ENCODE results near the gene EXOSC10.

EXOSC10 gene

DNA sequence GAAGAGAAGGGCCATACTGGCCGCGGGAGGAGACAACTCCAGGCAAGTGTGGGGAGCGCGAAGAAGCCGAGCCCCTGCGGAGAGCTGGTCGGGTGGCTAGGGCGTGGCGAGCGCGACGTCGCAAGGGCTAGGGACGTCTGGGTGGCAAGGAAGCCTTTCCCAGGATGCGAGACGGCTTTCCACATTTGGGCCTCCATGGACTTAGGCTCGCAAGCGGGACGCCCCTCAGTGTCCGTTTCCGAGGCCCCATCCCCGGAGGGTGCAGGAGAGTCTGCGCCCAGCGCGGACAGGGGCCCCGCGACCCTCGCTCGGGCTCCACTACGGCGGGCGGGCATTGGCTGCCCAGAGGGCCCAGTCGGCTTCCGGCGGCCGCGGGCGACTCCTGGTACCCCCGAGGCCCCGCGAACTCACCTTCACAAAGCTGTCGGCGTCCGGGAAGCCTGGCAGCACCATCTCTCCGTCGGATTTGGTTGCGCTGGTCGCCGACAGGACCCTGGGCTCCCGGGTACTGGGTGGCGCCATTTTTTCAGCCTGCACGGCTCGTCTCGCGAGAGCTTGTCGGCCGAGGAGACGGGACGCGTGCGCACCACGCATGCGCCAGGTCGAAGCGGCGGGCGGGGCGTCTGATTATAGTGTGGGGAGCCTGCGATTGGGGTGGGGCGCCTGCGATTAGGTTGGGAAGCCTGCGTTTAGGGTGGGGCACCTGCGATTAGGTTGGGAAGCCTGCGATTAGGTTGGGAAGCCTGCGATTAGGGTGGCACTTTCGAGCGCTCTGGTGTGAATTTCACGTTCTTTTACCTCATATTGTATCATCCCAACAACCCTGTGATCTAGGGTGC, at the start of gene EXOSC10:
Gene EXOSC10 (minus strand): TSS at position 560 of the 839 bp plus-strand sequence. CDS start 38 bp downstream, at position 522.
- DNase-seq = peak; percentile 98

- no peak for DNase-seq
These were observed 47.6 kb upstream of the EXOSC10 start for GRCh38 chr1:11147197-11147770.

- no peak for DNase-seq
These were observed 46.1 kb upstream of the EXOSC10 start for GRCh38 chr1:11145741-11146140.

DNA sequence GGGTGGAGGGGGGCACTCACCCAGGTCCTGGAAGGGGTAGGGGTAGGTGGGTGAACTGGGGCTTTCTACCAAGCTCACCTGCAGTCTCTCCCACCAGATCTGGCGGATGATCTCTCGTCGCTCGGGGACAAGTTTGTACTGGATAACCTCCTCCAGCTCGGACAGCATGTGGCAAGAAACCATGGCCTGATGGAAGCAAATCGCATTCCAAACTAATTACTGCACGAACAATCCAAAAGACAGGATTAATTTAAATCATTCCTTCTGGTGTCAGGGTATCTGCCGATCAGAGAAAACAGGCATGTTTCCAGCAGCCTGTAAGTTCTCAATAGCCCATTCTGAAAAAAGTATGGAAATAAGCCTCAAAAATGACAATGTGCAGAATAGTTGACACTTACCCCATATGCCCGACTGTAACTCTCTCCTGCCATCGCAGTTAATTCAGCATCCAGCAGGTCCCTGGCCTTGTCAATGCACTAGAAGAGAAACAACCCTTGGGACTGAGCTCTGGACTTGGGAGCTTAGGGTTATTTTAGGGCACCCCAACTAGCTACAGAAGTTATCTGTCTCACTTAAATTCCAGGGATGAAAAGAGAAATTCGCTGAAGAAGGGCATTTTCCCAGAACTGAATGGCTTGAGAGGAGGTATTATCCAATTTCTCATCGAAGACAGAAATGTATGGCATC, 45.0 kb upstream of the EXOSC10 start:
- DNase-seq = no peak

DNA sequence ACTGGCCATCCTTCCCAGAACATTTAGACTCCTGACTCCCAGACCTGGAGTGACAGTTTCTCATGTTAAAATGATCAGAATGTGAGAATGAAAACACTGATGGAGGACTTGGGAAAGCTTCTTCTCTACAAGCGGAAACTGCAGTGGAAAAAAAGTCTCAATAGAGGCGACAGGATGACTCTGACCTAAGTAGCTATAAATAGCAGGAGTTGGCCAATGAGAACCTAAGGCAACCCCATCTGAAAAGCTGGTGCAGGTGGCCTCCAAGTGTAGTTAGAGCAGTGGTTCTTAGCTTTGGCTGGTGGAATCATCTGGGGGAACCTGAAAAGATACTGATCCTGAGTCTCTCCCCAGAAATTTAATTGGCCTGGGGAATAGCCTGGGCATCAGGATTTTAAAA, 44.2 kb upstream of the EXOSC10 start:
- DNase-seq = no peak

GRCh38 chr1:11143401-11143800, 43.7 kb upstream of the EXOSC10 start:
- no peak for DNase-seq

DNA sequence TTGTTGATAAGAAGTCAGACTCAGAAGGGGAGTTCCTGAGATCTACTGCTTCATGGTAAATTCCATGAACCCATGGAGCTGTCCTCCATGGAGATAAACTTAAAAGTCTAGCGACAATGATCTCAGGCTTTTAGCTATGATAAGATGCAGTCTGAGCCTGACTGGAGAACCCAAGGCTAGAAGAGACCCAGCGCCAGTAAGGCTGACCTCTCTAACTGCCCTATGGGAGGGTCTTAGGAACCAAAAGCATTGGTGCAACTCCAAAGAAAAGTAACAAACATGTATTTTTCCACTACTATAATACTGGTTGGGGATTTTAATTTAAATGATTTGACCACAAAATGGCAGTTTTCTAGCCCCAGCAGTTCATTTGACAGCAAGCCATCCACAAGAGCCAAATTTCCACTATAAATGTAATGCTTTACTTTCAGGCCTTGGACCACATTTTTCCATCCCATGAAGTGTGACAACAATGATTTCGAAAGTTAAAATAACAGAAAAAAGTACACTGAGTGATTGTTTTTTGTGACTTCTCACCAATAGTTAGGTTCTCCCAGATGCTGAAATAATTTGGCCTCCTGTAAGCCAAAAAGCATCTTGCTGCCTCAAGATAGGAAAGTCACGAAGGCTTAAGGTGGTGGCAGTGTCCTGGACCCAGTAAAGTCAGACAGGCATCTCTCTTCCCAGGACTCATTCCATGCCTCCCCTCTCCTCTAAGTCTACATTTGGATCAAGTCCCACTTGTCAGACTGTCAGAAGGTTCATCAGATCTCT, 43.1 kb upstream of the EXOSC10 start:
- no peak for DNase-seq

DNA sequence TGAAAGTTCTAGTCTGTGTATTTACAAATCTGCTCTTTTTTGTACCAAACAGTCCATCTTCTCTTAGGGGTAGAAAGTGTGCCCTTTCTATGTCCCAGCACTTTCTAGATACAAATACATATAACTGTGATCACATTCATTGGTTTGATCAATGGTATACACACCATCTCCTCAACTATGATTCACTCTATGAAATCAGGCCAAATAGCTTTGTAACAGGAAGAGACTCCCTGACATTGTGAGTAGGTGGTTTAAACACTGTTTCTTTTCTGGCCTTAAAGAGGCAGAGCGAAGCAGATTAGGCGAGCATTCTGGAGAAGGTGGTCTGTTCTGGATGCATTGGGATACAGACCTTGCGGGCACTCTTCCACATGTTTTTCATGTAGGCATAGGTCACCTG, 39.3 kb upstream of the EXOSC10 start:
- no peak for DNase-seq

GRCh38 chr1:11138029-11138428, 38.4 kb upstream of the EXOSC10 start:
- DNase-seq = no peak

GRCh38 chr1:11134898-11135266, 35.2 kb upstream of the EXOSC10 start:
- DNase-seq = no peak

DNA sequence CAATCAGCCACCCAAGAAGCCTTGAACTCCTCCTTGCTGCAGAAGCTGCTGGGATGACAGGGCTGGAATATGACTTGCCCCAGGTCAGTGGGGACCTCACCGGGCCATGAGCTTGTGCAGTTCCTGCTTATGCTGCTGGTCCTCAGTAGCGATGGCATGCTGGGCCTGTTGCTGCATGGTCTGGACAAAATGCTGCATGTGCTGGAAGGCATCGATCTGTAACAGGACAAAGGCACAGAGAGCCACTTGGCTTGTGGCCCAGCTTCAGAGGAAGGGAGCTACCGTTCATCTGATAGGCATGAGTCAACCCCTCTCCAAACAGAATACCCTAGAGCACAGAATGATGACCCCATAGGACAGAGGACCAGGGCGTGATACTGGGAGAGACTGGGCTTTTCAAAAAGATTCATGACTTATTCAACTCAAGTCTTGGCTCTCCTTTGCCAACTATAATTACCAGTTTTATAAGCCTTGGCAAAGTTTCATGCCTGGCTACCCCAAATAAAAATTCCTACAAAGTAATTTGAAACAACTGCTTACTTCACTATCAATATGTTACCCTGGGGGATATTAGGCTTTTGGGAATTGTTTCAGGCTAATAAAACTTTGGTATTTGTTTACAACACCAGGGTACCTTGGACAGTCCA, 34.7 kb upstream of the EXOSC10 start:
- DNase-seq = no peak

DNA sequence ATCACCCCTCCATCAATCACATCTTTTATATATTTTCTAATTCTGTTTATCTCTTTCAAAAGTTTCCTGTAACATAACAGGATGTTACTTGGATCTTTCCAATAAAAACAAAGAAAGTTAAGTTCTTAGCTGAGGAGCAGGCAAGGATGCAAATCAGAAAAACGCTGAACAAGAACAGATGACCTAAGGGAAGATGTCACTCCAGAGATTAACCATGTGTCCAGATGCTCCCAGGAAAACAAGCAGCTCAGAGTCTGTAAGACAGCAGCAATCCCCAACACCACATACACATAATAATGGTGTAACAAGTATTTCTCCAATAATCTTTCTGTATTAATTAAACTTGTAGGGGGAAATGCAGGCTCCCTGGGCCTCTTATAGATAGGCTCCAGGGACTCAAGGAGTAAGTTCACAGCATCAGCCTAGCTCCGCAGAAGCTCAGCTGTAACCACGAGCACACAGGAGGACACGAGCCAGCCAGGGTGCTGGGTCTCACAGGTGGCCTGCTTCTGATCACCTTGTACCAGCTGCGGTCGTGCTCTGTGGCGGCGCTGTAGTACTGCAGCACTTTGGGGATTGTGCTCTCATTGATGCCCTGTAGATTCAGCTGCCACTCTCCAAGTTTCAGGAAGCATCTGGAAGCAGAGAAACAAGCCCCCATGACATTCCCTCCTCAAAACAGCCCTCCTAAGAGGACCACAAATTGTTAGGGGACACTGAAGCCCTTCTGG, 33.1 kb upstream of the EXOSC10 start:
- no peak for DNase-seq

GRCh38 chr1:11131816-11132215, 32.1 kb upstream of the EXOSC10 start:
- DNase-seq = no peak

DNA sequence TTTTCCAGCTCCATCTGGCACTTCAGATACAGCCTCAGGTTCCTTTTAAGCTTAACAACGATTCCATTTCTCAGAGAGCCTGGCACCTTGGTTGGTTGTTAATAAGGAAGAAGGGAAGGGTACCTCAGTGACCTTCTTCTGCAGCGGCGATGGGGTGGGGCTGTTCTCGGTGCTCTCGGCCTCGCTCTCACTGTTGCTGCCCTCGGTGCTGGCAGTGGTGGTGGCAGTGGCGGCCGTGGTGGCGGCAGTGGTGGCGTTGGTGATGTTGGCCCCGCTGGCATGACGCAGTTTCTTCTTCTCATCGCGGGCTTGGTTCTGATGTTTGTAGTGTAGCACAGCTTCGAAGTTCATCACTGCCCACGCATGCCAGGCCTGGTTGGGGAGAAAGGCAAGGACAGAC, 30.7 kb upstream of the EXOSC10 start:
- DNase-seq = no peak

DNA sequence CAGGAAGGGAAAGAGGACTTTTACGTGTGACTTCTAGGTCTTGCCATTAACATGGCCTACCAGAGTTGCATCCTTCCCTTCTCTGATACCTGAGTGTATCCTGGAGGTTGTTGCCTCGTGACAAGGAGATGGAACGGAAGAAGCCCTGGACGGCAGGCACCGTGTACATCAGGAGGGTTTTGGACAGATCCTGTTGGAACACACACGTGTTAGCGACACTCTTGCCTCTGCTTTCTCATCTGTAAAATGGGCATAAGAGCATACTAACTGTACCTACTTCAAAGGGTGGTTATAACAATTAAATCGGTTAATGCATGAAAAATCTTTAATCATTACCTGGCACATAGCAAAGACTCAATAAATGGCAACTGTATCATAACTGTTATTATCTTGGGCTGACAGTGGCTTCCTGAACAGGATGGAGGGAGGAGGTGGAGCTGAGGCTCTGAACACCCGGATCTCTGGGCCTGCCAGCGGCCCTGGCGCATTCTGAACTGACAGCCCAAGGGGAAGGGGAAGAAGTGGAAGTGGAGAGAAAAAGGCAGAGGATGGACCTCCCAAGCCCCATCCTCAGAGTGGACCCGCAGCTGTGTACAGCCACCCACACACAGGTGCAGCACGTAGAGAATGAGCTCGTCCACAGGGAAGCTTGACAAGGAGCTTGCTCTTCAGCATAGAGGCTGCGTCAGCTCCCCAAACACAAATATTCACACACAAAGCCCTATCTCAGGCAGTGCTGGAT, 30.2 kb upstream of the EXOSC10 start:
- no peak for DNase-seq

GRCh38 chr1:11126569-11126968, 26.9 kb upstream of the EXOSC10 start:
- no peak for DNase-seq

GRCh38 chr1:11125931-11126330, 26.3 kb upstream of the EXOSC10 start:
- no peak for DNase-seq

GRCh38 chr1:11124965-11125364, 25.3 kb upstream of the EXOSC10 start:
- no peak for DNase-seq

DNA sequence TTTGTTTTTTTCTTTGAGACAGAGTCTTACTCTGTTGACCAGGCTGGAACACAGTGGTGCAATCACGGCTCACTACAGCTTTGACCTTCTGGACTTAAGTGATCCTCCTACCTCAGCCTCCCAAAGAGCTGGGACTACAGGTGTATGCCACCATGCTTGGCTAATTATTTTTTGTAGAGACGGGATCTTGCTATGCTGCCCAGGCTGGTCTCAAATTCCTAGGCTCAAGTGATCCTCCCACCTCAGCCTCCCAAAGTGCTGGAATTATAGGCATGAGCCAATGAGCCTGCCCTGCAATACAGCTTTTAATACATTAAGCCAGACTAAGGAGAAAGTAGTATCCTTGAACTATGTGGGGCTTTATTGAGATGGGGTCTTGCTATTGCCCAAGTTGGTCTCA, 16.6 kb upstream of the EXOSC10 start:
- no peak for DNase-seq

DNA sequence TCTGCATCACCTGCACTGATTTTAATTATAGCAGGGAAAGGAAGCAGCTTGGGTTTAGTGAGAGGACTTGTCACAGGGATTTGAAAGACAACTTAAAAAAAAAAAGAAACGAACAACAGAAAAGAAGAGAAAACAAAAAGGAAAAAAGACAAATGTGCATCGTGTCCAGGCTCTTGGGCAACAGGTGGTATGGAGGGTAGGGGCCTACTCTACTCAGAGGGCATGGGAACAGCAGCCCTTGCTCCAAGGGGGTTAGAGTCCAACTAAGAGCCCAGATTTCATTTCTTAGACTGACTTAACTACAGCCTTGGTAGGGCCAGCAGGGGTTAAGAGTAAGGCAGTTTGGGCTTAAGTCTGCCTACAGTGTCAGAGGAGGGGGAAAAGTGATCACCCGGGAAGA, 15.3 kb upstream of the EXOSC10 start:
- no peak for DNase-seq

DNA sequence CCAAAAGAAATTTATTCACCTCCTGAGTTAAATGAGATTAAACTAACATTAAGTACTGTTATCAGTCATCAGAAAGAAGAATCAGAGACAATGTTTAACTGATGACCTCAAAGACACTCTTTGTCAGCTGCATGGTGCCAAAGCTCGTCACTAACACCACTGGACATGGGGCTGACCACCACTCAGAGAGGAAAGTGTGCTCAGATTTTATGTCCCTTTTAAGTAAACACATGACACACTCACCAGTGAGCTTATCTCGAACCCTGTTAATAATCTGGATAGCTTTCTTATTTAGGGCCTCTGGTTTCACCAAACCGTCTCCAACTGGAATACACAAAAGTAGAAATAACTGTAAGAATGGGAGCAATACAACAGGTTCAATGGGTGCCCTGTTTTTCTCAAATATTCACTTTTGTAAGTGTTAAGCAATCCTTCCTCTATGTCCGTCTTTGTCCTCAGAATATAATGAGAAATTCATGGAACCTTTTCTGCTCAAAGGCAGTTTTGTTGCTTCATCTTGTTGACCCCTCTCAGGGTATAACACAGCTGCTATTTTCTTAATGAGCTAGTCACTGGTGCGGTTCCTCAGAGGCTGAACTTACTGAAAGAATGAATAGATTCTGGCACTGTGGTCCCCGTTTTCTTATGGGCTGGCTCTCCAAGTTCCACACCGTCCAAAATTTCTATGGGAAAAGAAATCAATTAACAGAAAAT, 9.5 kb upstream of the EXOSC10 start:
- peak; percentile 8 for DNase-seq
